Measurements from ENCODE around the gene TSHR. TPM values are rescaled to one million over a fixed set of nuclear protein-coding genes. Genes with fewer than 3 reads are reported as not detected.
"Not testable (repeated sequence)": the region's sequence is repeated elsewhere in the genome, so short reads cannot be mapped to it uniquely, and the experiment has no call there.

TSHR gene
- total RNA-seq, 1 donor from 2014 or later, result not detected

- no peak for DNase-seq (ENCODE audit: low spot score)
Measured at GRCh38 chr14:81068176-81068782, 112.9 kb downstream of the TSHR start.

DNA sequence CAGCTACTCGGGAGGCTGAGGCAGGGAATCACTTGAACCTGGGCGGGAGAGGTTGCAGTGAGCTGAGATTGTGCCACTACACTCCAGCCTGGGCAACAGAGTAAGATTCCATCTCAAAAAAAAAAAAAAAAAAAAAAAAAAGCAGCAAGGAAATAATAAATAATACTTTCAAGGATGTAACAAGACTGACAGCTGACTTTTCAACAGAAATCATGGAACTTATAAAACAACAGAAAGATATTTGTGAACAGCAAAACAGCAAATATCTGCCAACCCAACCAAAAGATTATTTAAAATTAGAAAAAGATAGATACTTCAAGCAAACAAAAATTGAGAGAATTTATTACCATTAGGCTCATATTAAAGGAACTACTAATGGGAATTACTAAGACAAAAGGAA, 115.1 kb downstream of the TSHR start:
- no peak for DNase-seq (ENCODE audit: low spot score)

GRCh38 chr14:81085596-81085995, 130.2 kb downstream of the TSHR start:
- no peak for DNase-seq (ENCODE audit: low spot score)

GRCh38 chr14:81087230-81087629, 131.8 kb downstream of the TSHR start:
- no peak for DNase-seq (ENCODE audit: low spot score)

GRCh38 chr14:81091139-81091538, 135.7 kb downstream of the TSHR start:
- DNase-seq (ENCODE audit: low spot score), result no peak

DNA sequence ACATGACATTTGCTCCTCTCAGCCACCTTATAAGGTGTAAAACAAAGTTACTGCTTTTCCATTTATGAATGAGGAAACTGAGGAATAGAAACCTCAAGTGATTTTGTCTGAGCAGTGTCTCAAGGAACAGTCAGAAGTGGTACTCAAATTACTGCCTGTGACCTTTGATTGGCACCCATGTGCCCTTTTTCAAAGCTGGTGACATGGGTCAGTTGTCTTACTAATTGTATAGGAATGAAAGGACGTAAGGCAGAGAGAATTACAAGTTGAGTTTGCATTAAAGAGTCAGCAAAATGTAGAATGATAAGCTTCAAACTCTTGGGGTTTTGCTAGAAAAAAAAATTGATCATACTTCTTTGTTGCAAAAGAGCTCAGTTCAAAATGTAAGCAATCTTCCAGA, 136.2 kb downstream of the TSHR start:
- DNase-seq (ENCODE audit: low spot score), result no peak

DNA sequence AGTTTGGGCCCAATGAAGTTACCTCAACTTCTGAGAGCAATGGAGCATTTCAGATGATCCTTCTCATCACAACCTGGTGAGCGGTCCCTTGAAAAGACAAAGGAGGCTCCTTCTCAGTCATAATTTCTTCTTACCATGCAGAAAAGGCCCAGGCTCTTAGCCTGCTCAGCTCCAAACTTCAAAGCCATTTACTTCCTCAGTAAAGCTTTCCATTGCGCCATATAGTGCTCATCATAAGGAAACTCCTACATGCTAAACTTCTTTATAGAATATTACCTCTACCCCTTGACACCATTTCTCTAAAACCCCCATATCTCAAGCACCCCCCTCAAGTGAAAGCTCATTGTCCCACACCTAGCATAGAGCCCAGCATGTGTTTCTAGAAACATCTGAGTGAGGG, 138.2 kb downstream of the TSHR start:
- DNase-seq (ENCODE audit: low spot score), result no peak

GRCh38 chr14:81095539-81095938, 140.1 kb downstream of the TSHR start:
- DNase-seq (ENCODE audit: low spot score), result no peak

GRCh38 chr14:81096656-81097055, 141.2 kb downstream of the TSHR start:
- no peak for DNase-seq (ENCODE audit: low spot score)

DNA sequence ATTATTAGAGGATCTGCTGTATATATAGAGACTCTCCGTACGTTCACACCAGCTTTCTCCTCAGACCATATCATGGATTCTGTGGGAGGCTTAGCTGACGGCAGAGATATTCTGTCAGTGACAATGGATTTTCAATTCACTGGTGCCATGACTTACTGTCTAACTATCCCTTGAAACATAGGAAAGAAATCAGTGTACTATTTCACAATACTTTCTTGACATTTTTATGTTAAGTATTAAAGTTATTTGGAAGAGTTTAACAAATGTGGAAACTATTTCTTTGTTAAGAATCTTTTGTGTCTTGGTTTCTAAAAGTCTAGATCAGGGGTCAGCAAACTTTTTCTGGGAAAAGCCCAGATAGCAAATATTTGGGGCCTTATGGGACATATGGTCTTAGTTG, 146.8 kb downstream of the TSHR start:
- no peak for DNase-seq (ENCODE audit: low spot score)

GRCh38 chr14:81103443-81103842, 148.0 kb downstream of the TSHR start:
- no peak for DNase-seq (ENCODE audit: low spot score)

DNA sequence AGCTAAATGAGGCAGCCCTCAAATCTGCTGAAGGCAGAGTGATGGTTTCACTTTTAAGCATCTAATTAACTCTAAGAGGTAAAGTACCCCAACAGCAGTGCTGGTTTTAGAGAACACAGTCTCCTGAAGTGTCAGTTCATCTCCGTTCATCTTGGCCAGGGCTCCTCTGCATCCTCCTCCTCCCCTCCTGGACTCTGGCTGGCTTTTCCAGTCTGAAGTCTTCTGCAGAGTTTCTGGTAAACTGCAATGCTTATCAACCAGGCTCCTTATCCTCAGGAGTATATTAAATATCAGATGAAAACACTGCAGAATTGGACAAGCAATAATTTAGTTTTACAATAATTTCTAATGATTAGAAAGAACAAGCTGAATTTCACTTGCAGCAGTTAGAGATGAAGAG, 150.0 kb downstream of the TSHR start:
- no peak for DNase-seq (ENCODE audit: low spot score)

DNA sequence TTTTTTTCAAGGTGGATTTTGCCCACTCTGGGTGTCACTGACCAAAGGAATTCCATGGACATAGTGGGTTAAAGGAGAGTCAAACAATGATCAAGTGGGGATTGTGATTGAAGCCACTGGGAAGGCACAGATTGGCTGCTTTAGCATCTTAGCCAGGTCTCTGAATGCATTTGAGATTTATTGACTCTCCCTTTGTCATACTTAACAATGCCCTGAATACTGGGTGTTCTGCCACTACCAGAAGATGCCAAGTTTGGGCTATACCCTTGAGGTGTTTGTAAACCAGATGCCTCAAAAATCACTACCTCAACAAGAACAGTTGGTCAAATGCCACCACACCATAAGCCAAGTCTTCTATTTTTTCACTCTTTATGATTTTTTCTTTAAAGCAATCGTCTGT, 150.5 kb downstream of the TSHR start:
- DNase-seq (ENCODE audit: low spot score), result no peak

- no peak for DNase-seq (ENCODE audit: low spot score)
Measured at GRCh38 chr14:81110186-81110585, 154.8 kb downstream of the TSHR start.

- DNase-seq (ENCODE audit: low spot score), result no peak
Measured at GRCh38 chr14:81113176-81113575, 157.8 kb downstream of the TSHR start.

- DNase-seq (ENCODE audit: low spot score), result not testable (repeated sequence)
Measured at GRCh38 chr14:81113945-81114820, 158.8 kb downstream of the TSHR start.

DNA sequence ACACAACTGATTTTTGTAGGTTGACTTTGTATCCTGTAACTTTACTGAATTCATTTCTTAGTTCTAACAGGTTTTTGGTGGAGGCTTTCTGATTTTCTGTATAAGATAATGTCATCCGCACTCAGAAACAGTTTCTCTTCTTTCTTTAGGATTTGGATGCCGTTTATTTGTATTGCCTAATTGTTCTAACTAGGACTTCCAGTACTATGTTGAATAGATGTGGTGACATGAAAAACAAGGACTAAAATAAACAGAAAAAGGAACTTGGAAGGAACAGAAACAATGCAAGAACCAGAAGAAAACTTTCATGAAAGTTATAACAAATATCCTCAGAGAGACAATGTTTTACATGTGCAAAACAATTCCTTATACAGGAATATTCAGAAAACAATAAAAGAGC, 165.1 kb downstream of the TSHR start:
- DNase-seq (ENCODE audit: low spot score), result no peak

GRCh38 chr14:81122326-81122725, 166.9 kb downstream of the TSHR start:
- no peak for DNase-seq (ENCODE audit: low spot score)

- DNase-seq (ENCODE audit: low spot score), result no peak
Measured at GRCh38 chr14:81123811-81124210, 168.4 kb downstream of the TSHR start.

- DNase-seq (ENCODE audit: low spot score), result no peak
Measured at GRCh38 chr14:81125536-81125935, 170.1 kb downstream of the TSHR start.

- no peak for DNase-seq (ENCODE audit: low spot score)
Measured at GRCh38 chr14:81127785-81128184, 172.4 kb downstream of the TSHR start.

- no peak for DNase-seq (ENCODE audit: low spot score)
Measured at GRCh38 chr14:81129242-81129641, 173.8 kb downstream of the TSHR start.

DNA sequence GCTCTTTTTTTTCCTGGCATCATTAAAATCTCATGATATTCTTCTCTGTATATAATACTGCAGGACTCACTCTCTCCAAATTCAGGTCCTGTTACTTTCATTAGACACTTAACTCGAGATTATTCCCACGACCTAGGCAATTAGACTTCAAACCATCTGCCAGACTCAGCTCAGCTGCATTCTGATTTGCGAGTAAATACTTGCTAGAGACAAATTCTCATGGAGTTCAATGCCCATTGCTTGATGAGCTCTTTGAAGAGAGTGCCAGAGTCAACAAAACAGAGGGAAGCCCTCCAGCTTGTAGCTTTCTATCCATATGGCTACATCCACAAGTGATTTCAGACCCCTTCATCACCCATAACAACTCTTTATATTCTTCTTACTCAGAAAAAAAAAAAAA, 177.0 kb downstream of the TSHR start:
- no peak for DNase-seq (ENCODE audit: low spot score)

Measured in ureter (tissue), 1 donor.